ENCODE results near the gene NHP2. TPM values are rescaled to one million over a fixed set of nuclear protein-coding genes. Genes with fewer than 3 reads are reported as not detected.
A peak's percentile ranks its signal among the peaks of the same experiment; 100 is the strongest.

The NHP2 gene
- total and polyA plus RNA-seq, 2 experiments from 2014 or later: 435 to 455 TPM

DNA sequence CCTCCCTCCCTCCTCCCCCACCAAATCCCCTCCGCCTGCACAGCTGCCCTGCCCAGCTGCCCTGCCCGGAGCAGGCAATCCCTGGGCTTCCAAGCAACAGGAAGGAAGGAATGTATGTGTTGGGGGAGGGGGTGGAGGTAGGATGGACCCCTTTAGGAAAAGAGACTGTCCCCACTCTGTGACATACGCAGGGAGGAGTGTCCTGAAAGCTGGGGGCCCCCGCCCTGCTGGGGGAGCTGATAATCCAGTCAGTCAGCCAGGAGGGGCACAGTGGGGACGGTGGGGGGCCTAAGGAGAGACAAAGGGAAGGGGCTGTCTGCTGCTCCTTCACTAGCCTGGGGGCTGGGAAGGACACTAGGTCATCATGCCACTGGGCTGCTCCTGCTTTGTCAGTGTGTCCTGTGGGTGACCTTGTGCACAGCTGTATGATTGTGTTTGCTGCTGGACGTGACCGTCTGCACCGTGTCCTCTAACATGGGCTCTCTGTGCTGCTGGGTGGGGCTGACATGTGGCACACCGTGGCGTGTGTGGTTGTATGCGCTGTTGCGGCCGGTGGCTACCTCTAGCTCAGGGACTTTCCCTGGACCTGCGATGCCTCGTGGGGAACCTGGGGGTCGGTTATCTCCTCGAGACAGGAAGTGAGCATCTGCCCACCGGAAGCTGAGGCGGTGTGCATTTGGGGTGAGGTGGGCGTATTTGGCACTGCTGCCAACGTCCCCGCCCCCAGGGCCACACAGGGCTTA lies 37.4 kb downstream of the NHP2 start (continued):
- TF ChIP-seq, protein P1, sequence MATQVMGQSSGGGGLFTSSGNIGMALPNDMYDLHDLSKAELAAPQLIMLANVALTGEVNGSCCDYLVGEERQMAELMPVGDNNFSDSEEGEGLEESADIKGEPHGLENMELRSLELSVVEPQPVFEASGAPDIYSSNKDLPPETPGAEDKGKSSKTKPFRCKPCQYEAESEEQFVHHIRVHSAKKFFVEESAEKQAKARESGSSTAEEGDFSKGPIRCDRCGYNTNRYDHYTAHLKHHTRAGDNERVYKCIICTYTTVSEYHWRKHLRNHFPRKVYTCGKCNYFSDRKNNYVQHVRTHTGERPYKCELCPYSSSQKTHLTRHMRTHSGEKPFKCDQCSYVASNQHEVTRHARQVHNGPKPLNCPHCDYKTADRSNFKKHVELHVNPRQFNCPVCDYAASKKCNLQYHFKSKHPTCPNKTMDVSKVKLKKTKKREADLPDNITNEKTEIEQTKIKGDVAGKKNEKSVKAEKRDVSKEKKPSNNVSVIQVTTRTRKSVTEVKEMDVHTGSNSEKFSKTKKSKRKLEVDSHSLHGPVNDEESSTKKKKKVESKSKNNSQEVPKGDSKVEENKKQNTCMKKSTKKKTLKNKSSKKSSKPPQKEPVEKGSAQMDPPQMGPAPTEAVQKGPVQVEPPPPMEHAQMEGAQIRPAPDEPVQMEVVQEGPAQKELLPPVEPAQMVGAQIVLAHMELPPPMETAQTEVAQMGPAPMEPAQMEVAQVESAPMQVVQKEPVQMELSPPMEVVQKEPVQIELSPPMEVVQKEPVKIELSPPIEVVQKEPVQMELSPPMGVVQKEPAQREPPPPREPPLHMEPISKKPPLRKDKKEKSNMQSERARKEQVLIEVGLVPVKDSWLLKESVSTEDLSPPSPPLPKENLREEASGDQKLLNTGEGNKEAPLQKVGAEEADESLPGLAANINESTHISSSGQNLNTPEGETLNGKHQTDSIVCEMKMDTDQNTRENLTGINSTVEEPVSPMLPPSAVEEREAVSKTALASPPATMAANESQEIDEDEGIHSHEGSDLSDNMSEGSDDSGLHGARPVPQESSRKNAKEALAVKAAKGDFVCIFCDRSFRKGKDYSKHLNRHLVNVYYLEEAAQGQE (IDR thresholded peaks at IDR 0.05; ENCODE audit: unreplicated experiment): no peak
- TF ChIP-seq STAT1 (IDR thresholded peaks at IDR 0.05; ENCODE audit: unreplicated experiment): no peak

DNA sequence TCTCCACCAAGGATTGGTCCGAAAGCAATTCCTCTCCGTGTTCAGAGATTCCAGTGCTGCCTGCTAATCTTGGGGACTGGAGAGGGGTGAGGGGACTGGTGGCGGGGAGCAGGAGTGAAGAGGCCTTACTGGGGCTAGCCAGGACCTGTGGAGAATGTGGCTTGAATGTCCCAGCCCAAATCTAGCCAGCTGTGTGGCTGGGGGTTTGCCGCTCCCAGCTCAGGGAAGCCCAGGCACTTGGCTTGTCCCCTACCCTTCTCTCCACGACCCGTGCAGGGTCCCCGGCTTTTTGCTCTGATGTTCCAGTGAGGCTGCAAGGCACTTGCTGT lies 37.9 kb downstream of the NHP2 start:
- H3K9me3 Mint-ChIP-seq: peaks cover 12% of the 10 kb centered on the region
- no peaks in the 10 kb centered on the region for H3K27me3 ChIP-seq (ENCODE audit: insufficient read depth)
- H3K4me3 Mint-ChIP-seq: peak overlapping the region; percentile 96
- peaks cover 22% of the 10 kb centered on the region for H3K27me3 Mint-ChIP-seq (ENCODE audit: insufficient read depth, low read depth, poor library complexity)
- H2AFZ ChIP-seq: no peak overlapping the region
- H3K4me1 Mint-ChIP-seq: peaks cover 48% of the 10 kb centered on the region
- no peaks in the 10 kb centered on the region; the same call in 1 of the 2 replicates for H3K36me3 ChIP-seq (ENCODE audit: insufficient read depth)
- H3K4me2 ChIP-seq: peak overlapping the region; percentile 97
- no peak for DNase-seq (ENCODE audit: low spot score)
- H4K20me1 ChIP-seq (replicated peaks; ENCODE audit: insufficient read depth): no peaks in the 10 kb centered on the region; the same call in 1 of the 2 replicates
- peak overlapping the region; percentile 99 for H3K27ac ChIP-seq (ENCODE audit: low read depth)
- ATAC-seq: peak; percentile 0; the same call in 2 of the 3 replicates
- H3K79me2 ChIP-seq (replicated peaks; ENCODE audit: insufficient read depth): peaks cover 69% of the 10 kb centered on the region
- H3K9me2 ChIP-seq (ENCODE audit: insufficient read depth): no peaks in the 10 kb centered on the region
- H3K36me3 Mint-ChIP-seq (ENCODE audit: low read depth): peaks cover 19% of the 10 kb centered on the region
- H3K4me3 ChIP-seq: peak overlapping the region; percentile 92
- peaks cover 40% of the 10 kb centered on the region for H3K4me1 ChIP-seq (ENCODE audit: insufficient read depth)
- peak overlapping the region; percentile 94 for H3K27ac Mint-ChIP-seq
- H3F3A ChIP-seq (replicated peaks; ENCODE audit: low read depth): peaks cover 24% of the 10 kb centered on the region
- TF ChIP-seq ZNF331 (CRISPR knock-in tag; IDR thresholded peaks at IDR 0.05; ENCODE audit: low read depth): no peak
- no peak for TF ChIP-seq EZH2 (IDR thresholded peaks at IDR 0.05; ENCODE audit: low read depth, unreplicated experiment)
- TF ChIP-seq, protein P2, sequence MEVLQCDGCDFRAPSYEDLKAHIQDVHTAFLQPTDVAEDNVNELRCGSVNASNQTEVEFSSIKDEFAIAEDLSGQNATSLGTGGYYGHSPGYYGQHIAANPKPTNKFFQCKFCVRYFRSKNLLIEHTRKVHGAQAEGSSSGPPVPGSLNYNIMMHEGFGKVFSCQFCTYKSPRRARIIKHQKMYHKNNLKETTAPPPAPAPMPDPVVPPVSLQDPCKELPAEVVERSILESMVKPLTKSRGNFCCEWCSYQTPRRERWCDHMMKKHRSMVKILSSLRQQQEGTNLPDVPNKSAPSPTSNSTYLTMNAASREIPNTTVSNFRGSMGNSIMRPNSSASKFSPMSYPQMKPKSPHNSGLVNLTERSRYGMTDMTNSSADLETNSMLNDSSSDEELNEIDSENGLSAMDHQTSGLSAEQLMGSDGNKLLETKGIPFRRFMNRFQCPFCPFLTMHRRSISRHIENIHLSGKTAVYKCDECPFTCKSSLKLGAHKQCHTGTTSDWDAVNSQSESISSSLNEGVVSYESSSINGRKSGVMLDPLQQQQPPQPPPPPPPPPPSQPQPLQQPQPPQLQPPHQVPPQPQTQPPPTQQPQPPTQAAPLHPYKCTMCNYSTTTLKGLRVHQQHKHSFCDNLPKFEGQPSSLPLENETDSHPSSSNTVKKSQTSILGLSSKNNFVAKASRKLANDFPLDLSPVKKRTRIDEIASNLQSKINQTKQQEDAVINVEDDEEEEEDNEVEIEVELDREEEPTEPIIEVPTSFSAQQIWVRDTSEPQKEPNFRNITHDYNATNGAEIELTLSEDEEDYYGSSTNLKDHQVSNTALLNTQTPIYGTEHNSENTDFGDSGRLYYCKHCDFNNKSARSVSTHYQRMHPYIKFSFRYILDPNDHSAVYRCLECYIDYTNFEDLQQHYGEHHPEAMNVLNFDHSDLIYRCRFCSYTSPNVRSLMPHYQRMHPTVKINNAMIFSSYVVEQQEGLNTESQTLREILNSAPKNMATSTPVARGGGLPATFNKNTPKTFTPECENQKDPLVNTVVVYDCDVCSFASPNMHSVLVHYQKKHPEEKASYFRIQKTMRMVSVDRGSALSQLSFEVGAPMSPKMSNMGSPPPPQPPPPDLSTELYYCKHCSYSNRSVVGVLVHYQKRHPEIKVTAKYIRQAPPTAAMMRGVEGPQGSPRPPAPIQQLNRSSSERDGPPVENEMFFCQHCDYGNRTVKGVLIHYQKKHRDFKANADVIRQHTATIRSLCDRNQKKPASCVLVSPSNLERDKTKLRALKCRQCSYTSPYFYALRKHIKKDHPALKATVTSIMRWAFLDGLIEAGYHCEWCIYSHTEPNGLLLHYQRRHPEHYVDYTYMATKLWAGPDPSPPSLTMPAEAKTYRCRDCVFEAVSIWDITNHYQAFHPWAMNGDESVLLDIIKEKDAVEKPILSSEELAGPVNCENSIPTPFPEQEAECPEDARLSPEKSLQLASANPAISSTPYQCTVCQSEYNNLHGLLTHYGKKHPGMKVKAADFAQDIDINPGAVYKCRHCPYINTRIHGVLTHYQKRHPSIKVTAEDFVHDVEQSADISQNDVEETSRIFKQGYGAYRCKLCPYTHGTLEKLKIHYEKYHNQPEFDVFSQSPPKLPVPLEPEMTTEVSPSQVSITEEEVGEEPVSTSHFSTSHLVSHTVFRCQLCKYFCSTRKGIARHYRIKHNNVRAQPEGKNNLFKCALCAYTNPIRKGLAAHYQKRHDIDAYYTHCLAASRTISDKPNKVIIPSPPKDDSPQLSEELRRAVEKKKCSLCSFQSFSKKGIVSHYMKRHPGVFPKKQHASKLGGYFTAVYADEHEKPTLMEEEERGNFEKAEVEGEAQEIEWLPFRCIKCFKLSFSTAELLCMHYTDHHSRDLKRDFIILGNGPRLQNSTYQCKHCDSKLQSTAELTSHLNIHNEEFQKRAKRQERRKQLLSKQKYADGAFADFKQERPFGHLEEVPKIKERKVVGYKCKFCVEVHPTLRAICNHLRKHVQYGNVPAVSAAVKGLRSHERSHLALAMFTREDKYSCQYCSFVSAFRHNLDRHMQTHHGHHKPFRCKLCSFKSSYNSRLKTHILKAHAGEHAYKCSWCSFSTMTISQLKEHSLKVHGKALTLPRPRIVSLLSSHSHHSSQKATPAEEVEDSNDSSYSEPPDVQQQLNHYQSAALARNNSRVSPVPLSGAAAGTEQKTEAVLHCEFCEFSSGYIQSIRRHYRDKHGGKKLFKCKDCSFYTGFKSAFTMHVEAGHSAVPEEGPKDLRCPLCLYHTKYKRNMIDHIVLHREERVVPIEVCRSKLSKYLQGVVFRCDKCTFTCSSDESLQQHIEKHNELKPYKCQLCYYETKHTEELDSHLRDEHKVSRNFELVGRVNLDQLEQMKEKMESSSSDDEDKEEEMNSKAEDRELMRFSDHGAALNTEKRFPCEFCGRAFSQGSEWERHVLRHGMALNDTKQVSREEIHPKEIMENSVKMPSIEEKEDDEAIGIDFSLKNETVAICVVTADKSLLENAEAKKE (CRISPR knock-in tag; IDR thresholded peaks at IDR 0.05): no peak
- TF ChIP-seq, protein P1 (IDR thresholded peaks at IDR 0.05; ENCODE audit: unreplicated experiment): no peak
- TF ChIP-seq EZH2phosphoT487 (IDR thresholded peaks at IDR 0.05; ENCODE audit: unreplicated experiment): no peak
- TF ChIP-seq, protein P3, sequence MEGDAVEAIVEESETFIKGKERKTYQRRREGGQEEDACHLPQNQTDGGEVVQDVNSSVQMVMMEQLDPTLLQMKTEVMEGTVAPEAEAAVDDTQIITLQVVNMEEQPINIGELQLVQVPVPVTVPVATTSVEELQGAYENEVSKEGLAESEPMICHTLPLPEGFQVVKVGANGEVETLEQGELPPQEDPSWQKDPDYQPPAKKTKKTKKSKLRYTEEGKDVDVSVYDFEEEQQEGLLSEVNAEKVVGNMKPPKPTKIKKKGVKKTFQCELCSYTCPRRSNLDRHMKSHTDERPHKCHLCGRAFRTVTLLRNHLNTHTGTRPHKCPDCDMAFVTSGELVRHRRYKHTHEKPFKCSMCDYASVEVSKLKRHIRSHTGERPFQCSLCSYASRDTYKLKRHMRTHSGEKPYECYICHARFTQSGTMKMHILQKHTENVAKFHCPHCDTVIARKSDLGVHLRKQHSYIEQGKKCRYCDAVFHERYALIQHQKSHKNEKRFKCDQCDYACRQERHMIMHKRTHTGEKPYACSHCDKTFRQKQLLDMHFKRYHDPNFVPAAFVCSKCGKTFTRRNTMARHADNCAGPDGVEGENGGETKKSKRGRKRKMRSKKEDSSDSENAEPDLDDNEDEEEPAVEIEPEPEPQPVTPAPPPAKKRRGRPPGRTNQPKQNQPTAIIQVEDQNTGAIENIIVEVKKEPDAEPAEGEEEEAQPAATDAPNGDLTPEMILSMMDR (conservative IDR thresholded peaks at IDR 0.05; ENCODE audit: low read depth in 2 of 2): no peak
- no peak for TF ChIP-seq POLR2AphosphoS5 (IDR thresholded peaks at IDR 0.05; ENCODE audit: low read depth)
